HEK293 (cell line): ENCODE measurements around the gene SCRN3.

Source experiments
- ELK4 ChIP-seq: IDR thresholded peaks from 2 replicates; pipeline ENCODE4 v1.6.1; 2011; ENCODE audit warnings: mild to moderate bottlenecking, low read depth, low read length, borderline replicate concordance
- PATZ1 ChIP-seq: fragments of 450-650 bp; formaldehyde crosslinking; IDR thresholded peaks from 2 replicates; pipeline ENCODE4 v1.5.1; 2016; ENCODE audit warnings: missing biosample characterization, missing genetic modification characterization
- RBAK ChIP-seq: fragments of 450-650 bp; formaldehyde crosslinking; IDR thresholded peaks from 2 replicates; pipeline ENCODE4 v1.5.1; 2016; ENCODE audit warnings: missing biosample characterization, missing genetic modification characterization
- ZBTB26 ChIP-seq: fragments of 450-650 bp; formaldehyde crosslinking; optimal IDR thresholded peaks from 2 replicates; pipeline ENCODE3; 2016; ENCODE audit warnings: missing biosample characterization, mild to moderate bottlenecking, missing genetic modification characterization
- ZNF449 ChIP-seq: fragments of 450-650 bp; formaldehyde crosslinking; IDR thresholded peaks from 2 replicates; pipeline ENCODE4 v1.5.1; 2017; ENCODE audit warnings: missing biosample characterization, mild to moderate bottlenecking, missing genetic modification characterization, moderate library complexity
- ZNF549 ChIP-seq: fragments of 450-650 bp; IDR thresholded peaks from 2 replicates; pipeline ENCODE4 v1.5.1; 2018; ENCODE audit warnings: missing biosample characterization, missing genetic modification characterization, mild to moderate bottlenecking, inconsistent platforms, moderate library complexity
- ZNF768 ChIP-seq: fragments of 450-650 bp; formaldehyde crosslinking; IDR thresholded peaks from 2 replicates; pipeline ENCODE4 v1.5.1; 2018; ENCODE audit warnings: missing biosample characterization, mild to moderate bottlenecking, missing genetic modification characterization
- TF ChIP-seq, protein P1 (sequence below): fragments of 450-650 bp; formaldehyde crosslinking; IDR thresholded peaks from 2 replicates; pipeline ENCODE4 v1.5.1; 2016; ENCODE audit warnings: missing biosample characterization, missing genetic modification characterization
- TF ChIP-seq, protein P2 (sequence below): fragments of 450-650 bp; formaldehyde crosslinking; IDR thresholded peaks from 2 replicates; pipeline ENCODE4 v1.5.1; 2016; ENCODE audit warnings: missing biosample characterization, missing genetic modification characterization

DNA sequence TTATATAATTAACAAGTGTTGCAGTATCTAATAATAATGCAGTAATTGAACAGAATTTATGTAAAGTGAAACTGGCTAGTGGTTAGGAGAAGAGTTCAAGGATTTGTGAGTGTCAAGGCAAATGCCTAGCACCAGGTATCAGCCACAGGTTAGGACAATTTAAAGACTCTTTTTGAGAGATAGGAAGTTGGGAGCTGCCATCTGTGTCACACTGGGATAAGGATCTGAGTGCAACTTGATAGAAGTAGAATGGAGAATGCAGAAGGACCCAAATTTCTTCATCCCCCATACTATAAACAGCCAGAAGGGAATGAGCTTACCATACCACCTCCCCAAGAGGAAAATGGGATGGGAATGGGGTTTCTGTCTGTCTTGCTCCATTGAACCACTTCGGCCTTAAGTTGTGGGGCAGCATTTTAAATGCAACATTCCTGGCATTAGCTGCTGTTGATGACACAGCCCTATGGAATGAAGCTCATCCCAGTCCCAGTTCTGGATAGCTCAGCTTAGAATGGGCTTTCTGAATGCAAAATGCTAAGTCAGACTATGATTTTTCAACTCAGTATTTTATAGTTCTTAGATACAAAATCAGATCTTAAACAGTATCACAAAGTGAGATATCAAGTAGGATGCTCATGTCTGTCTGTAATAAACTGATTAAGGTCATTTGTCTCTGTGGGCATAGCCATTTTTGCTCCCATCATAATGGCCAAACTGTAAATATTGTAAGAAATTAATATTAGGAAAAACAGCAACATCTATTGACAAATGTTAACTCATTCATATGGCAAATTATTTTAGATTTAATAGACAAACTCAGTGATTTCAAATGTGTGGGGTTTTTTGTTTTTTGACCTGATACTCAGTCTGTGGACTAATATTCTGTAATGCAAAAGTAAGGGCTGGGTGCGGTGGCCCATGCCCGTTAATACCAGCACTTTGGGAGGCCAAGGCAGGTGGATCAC is 47.3 kb downstream of the SCRN3 start:
- no peak for TF ChIP-seq ZNF449 (tag by site-specific recombination)
- TF ChIP-seq, protein P1, sequence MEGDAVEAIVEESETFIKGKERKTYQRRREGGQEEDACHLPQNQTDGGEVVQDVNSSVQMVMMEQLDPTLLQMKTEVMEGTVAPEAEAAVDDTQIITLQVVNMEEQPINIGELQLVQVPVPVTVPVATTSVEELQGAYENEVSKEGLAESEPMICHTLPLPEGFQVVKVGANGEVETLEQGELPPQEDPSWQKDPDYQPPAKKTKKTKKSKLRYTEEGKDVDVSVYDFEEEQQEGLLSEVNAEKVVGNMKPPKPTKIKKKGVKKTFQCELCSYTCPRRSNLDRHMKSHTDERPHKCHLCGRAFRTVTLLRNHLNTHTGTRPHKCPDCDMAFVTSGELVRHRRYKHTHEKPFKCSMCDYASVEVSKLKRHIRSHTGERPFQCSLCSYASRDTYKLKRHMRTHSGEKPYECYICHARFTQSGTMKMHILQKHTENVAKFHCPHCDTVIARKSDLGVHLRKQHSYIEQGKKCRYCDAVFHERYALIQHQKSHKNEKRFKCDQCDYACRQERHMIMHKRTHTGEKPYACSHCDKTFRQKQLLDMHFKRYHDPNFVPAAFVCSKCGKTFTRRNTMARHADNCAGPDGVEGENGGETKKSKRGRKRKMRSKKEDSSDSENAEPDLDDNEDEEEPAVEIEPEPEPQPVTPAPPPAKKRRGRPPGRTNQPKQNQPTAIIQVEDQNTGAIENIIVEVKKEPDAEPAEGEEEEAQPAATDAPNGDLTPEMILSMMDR (tag by site-specific recombination): no peak
- TF ChIP-seq RBAK (tag by site-specific recombination): no peak
- no peak for TF ChIP-seq ELK4
- no peak for TF ChIP-seq ZNF549 (tag by site-specific recombination)
- TF ChIP-seq, protein P2, sequence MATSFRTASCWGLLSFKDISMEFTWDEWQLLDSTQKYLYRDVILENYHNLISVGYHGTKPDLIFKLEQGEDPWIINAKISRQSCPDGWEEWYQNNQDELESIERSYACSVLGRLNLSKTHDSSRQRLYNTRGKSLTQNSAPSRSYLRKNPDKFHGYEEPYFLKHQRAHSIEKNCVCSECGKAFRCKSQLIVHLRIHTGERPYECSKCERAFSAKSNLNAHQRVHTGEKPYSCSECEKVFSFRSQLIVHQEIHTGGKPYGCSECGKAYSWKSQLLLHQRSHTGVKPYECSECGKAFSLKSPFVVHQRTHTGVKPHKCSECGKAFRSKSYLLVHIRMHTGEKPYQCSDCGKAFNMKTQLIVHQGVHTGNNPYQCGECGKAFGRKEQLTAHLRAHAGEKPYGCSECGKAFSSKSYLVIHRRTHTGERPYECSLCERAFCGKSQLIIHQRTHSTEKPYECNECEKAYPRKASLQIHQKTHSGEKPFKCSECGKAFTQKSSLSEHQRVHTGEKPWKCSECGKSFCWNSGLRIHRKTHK (tag by site-specific recombination): no peak
- no peak for TF ChIP-seq ZBTB26 (tag by site-specific recombination)
- no peak for TF ChIP-seq PATZ1 (tag by site-specific recombination)
- no peak for TF ChIP-seq ZNF768 (tag by site-specific recombination)
